Gastroesophageal sphincter (tissue), 3 donors: ENCODE results near the gene MRFAP1L1.

Experiments used
- CTCF ChIP-seq, 4 experiments: fragments of 200-600 bp in 2 of 4; fragments of 450-650 bp in 2 of 4; sonication (generic) in 1 of 4; IDR thresholded peaks; one replicate each; pipeline ENCODE4 v1.5.1; 2017 to 2019; ENCODE audit warnings: antibody characterized with exemption in 4 of 4, mild to moderate bottlenecking in 2 of 4, moderate library complexity in 2 of 4
- EP300 ChIP-seq: sonication (generic); formaldehyde crosslinking; IDR thresholded peaks from one replicate; pipeline ENCODE4 v1.6.1; 2017; ENCODE audit warnings: antibody characterized with exemption, mild to moderate bottlenecking
- POLR2A ChIP-seq, 2 donors: fragments of 450-650 bp; IDR thresholded peaks; one replicate each; pipeline ENCODE4 v1.6.1; 2017; ENCODE audit warnings: antibody characterized with exemption in 2 of 2, mild to moderate bottlenecking in 2 of 2, moderate library complexity in 1 of 2
- POLR2AphosphoS5 ChIP-seq: sonication (generic); formaldehyde crosslinking; IDR thresholded peaks from one replicate; pipeline ENCODE4 v1.6.1; 2017; ENCODE audit warnings: antibody characterized with exemption

GRCh38 chr4:6689506-6689960, 20.1 kb downstream of the MRFAP1L1 start:
- TF ChIP-seq CTCF (IDR thresholded peaks at IDR 0.05) (no peak), EP300 (no peak), POLR2A (IDR thresholded peaks at IDR 0.05) (no peak), POLR2AphosphoS5 (no peak)
